NCI-H69 (cell line): ENCODE data around the gene LRSAM1.
A peak's percentile ranks its signal among the peaks of the same experiment; 100 is the strongest.

Source experiments
- DNase-seq: peaks from one replicate; lab custom pipeline; 2025; lab: John Stamatoyannopoulos, UW

Gene LRSAM1

GRCh38 chr9:127496974-127497373, 45.7 kb downstream of the LRSAM1 start:
- no peak for DNase-seq

GRCh38 chr9:127497656-127498290, 46.5 kb downstream of the LRSAM1 start:
- no peak for DNase-seq

GRCh38 chr9:127498298-127498697, 47.0 kb downstream of the LRSAM1 start:
- DNase-seq = no peak

GRCh38 chr9:127500399-127500798, 49.1 kb downstream of the LRSAM1 start:
- DNase-seq = peak; percentile 42

GRCh38 chr9:127500862-127501261, 49.6 kb downstream of the LRSAM1 start:
- DNase-seq = no peak

- no peak for DNase-seq
Measured at GRCh38 chr9:127501821-127502343, 50.6 kb downstream of the LRSAM1 start.

GRCh38 chr9:127502706-127503378, 51.5 kb downstream of the LRSAM1 start:
- DNase-seq = no peak

- no peak for DNase-seq
Measured at GRCh38 chr9:127503379-127503921, 52.1 kb downstream of the LRSAM1 start.

GRCh38 chr9:127503947-127504886, 52.9 kb downstream of the LRSAM1 start:
- peak; percentile 83 for DNase-seq

- no peak for DNase-seq
Measured at GRCh38 chr9:127504887-127505251, 53.6 kb downstream of the LRSAM1 start.

GRCh38 chr9:127505396-127506116, 54.2 kb downstream of the LRSAM1 start:
- peak; percentile 47 for DNase-seq

- no peak for DNase-seq
Measured at GRCh38 chr9:127506117-127506813, 55.0 kb downstream of the LRSAM1 start.

GRCh38 chr9:127506814-127507750, 55.8 kb downstream of the LRSAM1 start:
- no peak for DNase-seq

- DNase-seq = no peak
Measured at GRCh38 chr9:127507751-127508648, 56.7 kb downstream of the LRSAM1 start.

GRCh38 chr9:127508901-127509260, 57.6 kb downstream of the LRSAM1 start:
- DNase-seq = no peak

- no peak for DNase-seq
Measured at GRCh38 chr9:127509261-127509954, 58.1 kb downstream of the LRSAM1 start.

- no peak for DNase-seq
Measured at GRCh38 chr9:127509955-127510299, 58.6 kb downstream of the LRSAM1 start.

GRCh38 chr9:127514468-127514867, 63.2 kb downstream of the LRSAM1 start:
- no peak for DNase-seq
